Femur (tissue), 1 donor: Measurements from ENCODE around the gene IQSEC3.
"Not testable (repeated sequence)": the region's sequence is repeated elsewhere in the genome, so short reads cannot be mapped to it uniquely, and the experiment has no call there.

ENCODE experiments used
- DNase-seq: peaks from one replicate; pipeline ENCODE4 v3.0.0-alpha.2; 2017

Gene IQSEC3

GRCh38 chr12:52902-53734 is 13.4 kb upstream of the IQSEC3 start:
- DNase-seq: not testable (repeated sequence)

GRCh38 chr12:53735-54730 is 12.5 kb upstream of the IQSEC3 start:
- no peak for DNase-seq

DNA sequence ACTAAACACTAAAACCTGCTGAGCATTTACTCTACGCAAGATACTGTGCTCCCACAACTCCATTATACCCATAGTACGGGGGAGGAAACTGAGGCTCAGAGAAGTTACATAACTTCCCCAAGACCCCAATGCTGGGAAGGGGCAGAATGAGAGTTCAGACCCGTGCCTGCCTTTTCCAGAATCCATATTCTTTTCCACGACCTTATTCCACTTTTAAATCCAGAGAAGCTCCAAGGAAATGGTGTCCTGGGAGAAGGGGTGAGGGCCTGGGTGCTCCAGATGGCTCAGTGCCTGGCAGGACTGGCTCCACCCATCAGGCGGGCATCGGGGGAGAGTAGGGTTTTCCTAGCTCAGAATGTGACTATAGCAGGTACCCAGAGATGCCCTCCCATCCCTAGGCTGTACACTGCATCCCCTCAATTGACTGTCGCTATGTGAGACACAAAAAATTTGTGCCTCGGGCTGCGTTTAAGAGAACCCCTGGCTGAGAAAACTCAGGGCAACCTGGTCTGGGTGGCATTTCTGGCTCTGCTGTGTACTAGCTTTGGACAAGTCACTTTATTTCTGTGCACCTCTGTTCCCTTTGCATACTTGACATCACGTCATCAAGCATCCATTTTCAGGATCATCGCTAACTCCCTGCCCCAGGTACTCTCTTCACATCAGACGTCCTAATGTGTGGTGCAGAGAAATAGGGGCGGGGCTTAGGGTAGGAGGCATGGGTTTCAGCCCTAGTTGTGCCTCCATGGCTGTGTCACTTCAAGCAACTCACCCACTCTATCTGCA is 11.6 kb upstream of the IQSEC3 start:
- no peak for DNase-seq

DNA sequence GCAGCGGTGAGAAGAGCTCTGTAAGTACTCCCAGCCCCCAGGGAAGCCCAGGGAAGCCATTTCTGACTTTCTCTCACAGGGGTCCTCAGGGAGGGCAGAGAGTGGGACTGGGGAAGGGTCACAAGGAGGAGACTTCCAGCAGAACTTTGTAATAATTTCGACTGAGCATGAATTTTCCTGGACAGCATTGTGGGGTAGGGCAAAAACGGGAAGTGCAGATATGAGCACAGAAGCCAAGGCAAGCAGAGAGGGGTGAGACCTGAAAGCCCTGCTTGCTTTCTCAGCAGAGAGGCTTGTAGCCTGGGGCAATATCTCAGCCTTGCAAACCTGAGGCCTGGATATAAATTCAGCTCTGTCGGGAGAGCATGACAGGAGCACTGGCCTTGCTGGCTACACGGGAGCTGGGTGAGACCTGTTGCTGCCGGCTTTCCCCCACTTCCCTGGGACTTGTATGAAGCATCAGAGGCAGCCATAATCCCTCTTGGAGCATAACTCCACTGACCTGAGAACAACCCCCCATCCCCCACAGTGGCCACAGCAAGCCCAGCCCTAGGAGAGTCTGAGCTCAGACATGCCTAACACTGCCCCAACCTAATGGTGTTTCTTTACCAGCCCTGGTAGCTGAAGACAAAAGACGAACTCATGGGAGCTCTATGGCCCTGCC is 9.8 kb upstream of the IQSEC3 start:
- DNase-seq: no peak

DNA sequence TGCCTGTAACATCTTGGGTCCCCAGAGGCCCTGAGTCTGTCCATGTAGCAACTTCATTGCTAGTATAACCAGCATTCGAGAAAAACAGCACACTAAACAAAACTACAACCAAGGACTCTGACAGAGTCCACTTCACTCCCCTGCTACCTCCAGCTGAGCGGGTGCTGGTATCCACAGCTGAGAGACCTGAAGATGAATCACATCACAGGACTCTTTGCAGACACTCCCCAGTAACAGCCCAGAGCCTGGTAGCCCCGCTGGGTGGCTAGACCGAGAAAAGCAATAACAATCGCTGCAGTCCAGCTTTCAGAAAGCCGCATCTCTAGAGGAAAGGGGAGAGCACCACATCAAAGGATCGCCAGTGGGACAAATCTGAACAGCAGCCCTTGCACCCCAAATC is 9.0 kb upstream of the IQSEC3 start:
- no peak for DNase-seq

GRCh38 chr12:58832-59231 is 7.7 kb upstream of the IQSEC3 start:
- DNase-seq: no peak

GRCh38 chr12:61845-62244 is 4.7 kb upstream of the IQSEC3 start:
- not testable (repeated sequence) for DNase-seq

GRCh38 chr12:65491-66063 is 990 bp upstream of the IQSEC3 start:
- DNase-seq: not testable (repeated sequence)

- DNase-seq: peak; percentile 43
Observed at GRCh38 chr12:66782-67504, 376 bp downstream of the IQSEC3 start.

DNA sequence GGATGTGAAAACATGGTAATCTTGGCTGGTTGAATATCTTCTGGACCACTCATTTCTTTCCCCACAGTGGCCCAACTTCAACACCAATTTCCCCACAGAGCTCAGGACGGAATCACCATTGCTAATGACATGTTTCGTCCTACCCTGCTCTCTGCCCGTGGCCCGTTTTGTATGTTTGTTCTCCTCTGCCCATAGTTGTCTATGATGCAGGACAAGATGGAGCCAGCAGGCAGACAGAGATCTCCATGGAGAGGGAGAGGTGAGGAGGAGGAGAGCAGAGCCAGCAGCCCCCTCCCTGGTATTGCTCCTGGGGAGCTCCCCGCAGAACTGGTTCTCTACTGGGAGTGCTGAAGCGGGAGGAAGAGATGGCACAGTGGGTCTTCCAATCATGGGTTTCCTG is 3.1 kb downstream of the IQSEC3 start:
- DNase-seq: not testable (repeated sequence)

- not testable (repeated sequence) for DNase-seq
Observed at GRCh38 chr12:70541-70940, 4.0 kb downstream of the IQSEC3 start.

GRCh38 chr12:72018-72417 is 5.5 kb downstream of the IQSEC3 start:
- DNase-seq: not testable (repeated sequence)

DNA sequence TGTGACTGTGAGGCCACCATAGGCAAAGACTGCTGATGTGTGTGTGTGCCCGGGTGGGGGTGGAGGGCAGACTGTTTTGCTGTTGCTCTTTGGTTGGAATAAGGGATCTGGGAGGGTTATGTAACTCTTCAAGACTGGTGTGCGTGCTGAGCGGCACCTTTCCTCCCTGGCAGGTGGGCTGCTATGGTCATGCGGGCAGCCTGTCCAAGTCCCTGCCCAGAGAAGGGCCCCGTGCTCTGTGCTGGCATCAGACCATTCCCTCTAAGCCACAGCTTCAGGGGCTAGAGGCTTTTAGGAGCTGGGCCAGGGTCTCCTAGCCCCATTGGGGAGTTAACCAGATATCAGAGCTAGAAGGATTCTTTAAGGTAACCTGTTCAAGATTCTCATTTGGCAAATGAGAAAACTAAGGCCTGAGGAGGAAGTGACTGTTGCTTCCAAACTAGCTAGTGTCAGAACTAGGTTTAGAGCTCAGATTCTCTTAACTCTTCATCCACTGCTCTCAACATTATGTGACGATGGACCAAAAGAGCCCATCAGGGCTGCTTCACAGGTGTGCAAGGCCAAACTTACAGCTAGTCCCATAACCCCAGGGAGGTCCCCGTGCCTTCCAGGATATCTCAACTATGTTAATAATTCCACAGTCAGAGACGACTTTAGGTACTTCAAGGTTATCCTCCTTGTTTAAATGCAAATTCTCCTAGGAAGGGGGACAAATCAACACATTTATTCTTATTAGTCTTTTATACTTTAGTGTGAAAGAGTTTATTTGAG is 8.0 kb downstream of the IQSEC3 start:
- DNase-seq: not testable (repeated sequence)

- DNase-seq: not testable (repeated sequence)
Observed at GRCh38 chr12:75541-75940, 9.0 kb downstream of the IQSEC3 start.

DNA sequence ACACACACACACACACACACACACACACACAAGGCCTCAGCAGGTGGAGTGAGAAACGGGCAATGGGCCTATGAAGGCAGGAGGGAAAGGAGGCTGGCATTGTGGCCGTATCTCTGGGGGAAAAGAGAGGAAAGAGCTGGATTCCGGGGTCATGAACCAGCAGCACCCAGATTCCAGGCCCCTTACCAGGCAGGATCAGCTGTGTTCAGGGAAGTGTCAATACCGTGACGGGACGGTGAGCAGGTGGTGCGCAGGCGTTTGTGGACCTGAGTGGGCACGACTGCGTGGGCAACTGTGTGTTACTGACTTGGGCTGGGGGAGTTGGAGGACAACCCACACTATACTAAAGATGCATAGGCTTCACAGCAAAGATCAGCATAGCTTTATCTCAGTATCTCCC is 9.5 kb downstream of the IQSEC3 start:
- not testable (repeated sequence) for DNase-seq

DNA sequence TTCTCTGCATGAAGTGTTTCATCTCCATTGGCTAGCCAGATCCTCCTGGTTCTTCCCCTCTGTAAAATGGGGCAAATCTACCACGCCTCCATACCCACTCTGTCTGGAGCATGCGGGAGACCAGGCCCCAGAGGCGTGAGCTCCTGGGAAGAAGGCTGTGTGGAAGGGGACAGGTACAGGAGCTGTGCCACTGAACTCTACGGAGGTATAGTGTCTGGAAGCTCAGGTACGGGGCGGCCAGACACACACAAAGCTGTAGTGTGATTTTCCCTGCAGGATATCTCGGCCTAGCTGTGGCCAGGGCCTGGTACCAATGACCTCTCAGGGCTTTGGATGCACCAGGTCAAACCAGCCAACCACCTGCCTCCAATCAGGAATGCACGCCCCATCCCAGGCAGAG is 10.0 kb downstream of the IQSEC3 start:
- not testable (repeated sequence) for DNase-seq

GRCh38 chr12:77101-77719 is 10.6 kb downstream of the IQSEC3 start:
- not testable (repeated sequence) for DNase-seq

DNA sequence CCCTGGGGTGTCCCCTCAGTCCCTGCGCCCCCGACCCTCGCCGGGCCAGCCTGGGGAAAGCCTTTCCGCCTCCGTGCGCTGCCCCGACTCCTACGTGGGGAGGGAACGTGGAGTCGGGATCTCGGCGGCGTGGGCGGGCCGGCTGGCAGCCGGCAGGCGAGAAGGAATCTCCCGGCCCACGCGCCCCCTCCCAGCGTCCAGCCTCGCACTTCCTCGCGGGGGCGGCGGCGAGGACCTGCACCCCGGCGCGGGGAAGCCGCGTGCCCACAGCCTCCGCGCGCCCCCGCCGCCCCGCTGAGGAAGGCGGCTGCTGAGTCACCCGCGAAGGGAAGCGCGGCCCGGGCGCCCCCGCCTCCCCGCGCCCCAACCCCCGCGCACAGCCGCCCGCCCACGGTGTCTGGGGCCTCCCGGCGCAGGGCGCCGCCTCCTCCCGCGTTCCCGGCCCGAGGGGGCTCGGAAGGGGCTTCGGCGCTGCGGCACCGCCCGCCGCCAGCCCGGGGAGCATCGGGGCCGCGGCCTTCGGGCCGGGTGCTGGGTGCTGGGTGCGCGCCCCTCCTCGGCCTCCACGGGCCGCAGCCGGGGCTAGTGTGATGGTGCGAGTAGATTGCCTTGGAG is 11.3 kb downstream of the IQSEC3 start:
- not testable (repeated sequence) for DNase-seq

DNA sequence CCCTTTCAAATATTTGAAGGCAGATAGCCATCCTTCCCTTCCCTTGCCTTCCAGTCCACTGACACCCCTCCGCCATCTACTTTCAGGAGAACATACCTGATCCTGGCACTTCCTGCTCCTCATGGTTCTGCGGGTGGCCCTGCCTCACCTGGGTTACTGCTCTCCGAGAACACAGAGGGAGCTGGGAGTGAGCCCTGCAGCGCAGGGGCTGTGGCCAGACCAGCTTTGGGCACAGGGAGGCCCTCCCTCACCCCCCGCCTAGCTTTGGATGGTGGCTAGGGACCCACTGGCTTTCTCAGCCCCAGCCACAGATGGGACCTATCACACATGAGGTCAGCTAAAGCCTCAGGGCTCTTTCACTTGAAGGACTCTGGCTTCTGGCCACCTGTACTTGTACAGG is 12.4 kb downstream of the IQSEC3 start:
- no peak for DNase-seq
